Neural crest cell (in vitro differentiated cells): ENCODE results near the gene ZNF682. TPM values are rescaled to one million over a fixed set of nuclear protein-coding genes. Genes with fewer than 3 reads are reported as not detected.
"Not testable (repeated sequence)": the region's sequence is repeated elsewhere in the genome, so short reads cannot be mapped to it uniquely, and the experiment has no call there.

ENCODE experiments used
- DNase-seq: peaks from one replicate; pipeline ENCODE4 v3.0.0; 2021; ENCODE audit warnings: low read depth, mixed read lengths, low spot score
- H3K27ac Mint-ChIP-seq: one replicate; pipeline ENCODE4 v1.8.0; 2021; ENCODE audit warnings: mild to moderate bottlenecking, mixed read lengths; ENCODE audit not compliant: unreplicated experiment
- H3K27me3 Mint-ChIP-seq: 2 replicates; pipeline ENCODE4 v1.8.0; 2021; ENCODE audit warnings: low read depth, mild to moderate bottlenecking, mixed read lengths
- H3K36me3 Mint-ChIP-seq: 2 replicates; pipeline ENCODE4 v1.8.0; 2021; ENCODE audit warnings: low read depth, mild to moderate bottlenecking, mixed read lengths
- H3K4me1 Mint-ChIP-seq: 2 replicates; pipeline ENCODE4 v1.8.0; 2021; ENCODE audit warnings: mixed read lengths
- H3K4me3 Mint-ChIP-seq: one replicate; pipeline ENCODE4 v1.8.0; 2021; ENCODE audit warnings: mild to moderate bottlenecking, mixed read lengths
- H3K9me3 Mint-ChIP-seq: 2 replicates; pipeline ENCODE4 v1.8.0; 2021; ENCODE audit warnings: mixed read lengths
- CTCF ChIP-seq: fragments of 200-600 bp; sonication (generic); conservative IDR thresholded peaks from 2 replicates; pipeline ENCODE4 v1.5.0; 2021; ENCODE audit warnings: antibody characterized with exemption, mild to moderate bottlenecking
- total RNA-seq: library from RNA; stranded (reverse); gene quantifications from 2 replicates; pipeline ENCODE4 v1.2.1, GENCODE V29; 2021

Gene ZNF682
- total RNA-seq, 1 donor from 2014 or later, result 26.3 TPM

GRCh38 chr19:19964416-19964815 is 74.9 kb downstream of the ZNF682 start:
- DNase-seq, result no peak
- Mint-ChIP-seq H3K4me1 (no peaks in the 10 kb centered on the region), H3K9me3 (peaks cover 18% of the 10 kb centered on the region), H3K4me3 (no peak overlapping the region), H3K36me3 (peaks cover 6% of the 10 kb centered on the region), H3K27me3 (peaks cover 2% of the 10 kb centered on the region), H3K27ac (no peak overlapping the region)
- TF ChIP-seq CTCF, result no peak

- H3K27ac Mint-ChIP-seq, H3K9me3 Mint-ChIP-seq: not testable (repeated sequence)
Measured at GRCh38 chr19:19959151-19959799, 80.0 kb downstream of the ZNF682 start.

GRCh38 chr19:19957766-19958165 is 81.5 kb downstream of the ZNF682 start:
- H3K27ac Mint-ChIP-seq, H3K36me3 Mint-ChIP-seq, DNase-seq, H3K9me3 Mint-ChIP-seq, H3K27me3 Mint-ChIP-seq, H3K4me3 Mint-ChIP-seq, H3K4me1 Mint-ChIP-seq: not testable (repeated sequence)

More at GRCh38 chr19:19959151-19959799, 80.0 kb downstream of the ZNF682 start:
- not testable (repeated sequence) for H3K27me3 Mint-ChIP-seq, H3K4me1 Mint-ChIP-seq, H3K4me3 Mint-ChIP-seq, H3K36me3 Mint-ChIP-seq
- peak; percentile 81 for TF ChIP-seq CTCF
- DNase-seq, result peak; percentile 73

- DNase-seq, result no peak
- TF ChIP-seq CTCF, result no peak
- H3K36me3 Mint-ChIP-seq, result no peaks in the 10 kb centered on the region
- no peaks in the 10 kb centered on the region for H3K4me1 Mint-ChIP-seq
- H3K4me3 Mint-ChIP-seq, result no peak overlapping the region
- H3K9me3 Mint-ChIP-seq, result peaks cover 3% of the 10 kb centered on the region
- peaks cover 2% of the 10 kb centered on the region for H3K27me3 Mint-ChIP-seq
- peak overlapping the region; percentile 78 for H3K27ac Mint-ChIP-seq
Measured at GRCh38 chr19:19956434-19957075, 82.8 kb downstream of the ZNF682 start.

- Mint-ChIP-seq H3K36me3 (no peaks in the 10 kb centered on the region), H3K4me1 (no peaks in the 10 kb centered on the region), H3K4me3 (no peak overlapping the region), H3K27ac (no peak overlapping the region), H3K27me3 (no peaks in the 10 kb centered on the region), H3K9me3 (peaks cover 3% of the 10 kb centered on the region)
- DNase-seq, result no peak
- TF ChIP-seq CTCF, result no peak
Measured at GRCh38 chr19:19955208-19955607, 84.1 kb downstream of the ZNF682 start.

Other genes with a start within 250 kb of the ZNF682 start
- 3.7 and 5.0 TPM in 2 replicates for gene ZNF506, start 217.8 kb downstream of the ZNF682 start, total RNA-seq
- 37.9 and 41.1 TPM in 2 replicates for gene ZNF253, start 173.6 kb downstream of the ZNF682 start, total RNA-seq
- gene ZNF93, start 138.6 kb downstream of the ZNF682 start, total RNA-seq, result 32.6 and 36.0 TPM in 2 replicates
- 27.3 and 27.4 TPM in 2 replicates for gene ZNF90, start 38.5 kb upstream of the ZNF682 start, total RNA-seq
- gene ZNF486, start 127.7 kb upstream of the ZNF682 start, total RNA-seq, result 14.3 and 15.4 TPM in 2 replicates